HG03571 (cell line): ENCODE data around the gene WDR26.
"Not testable (repeated sequence)": the region's sequence is repeated elsewhere in the genome, so short reads cannot be mapped to it uniquely, and the experiment has no call there.

ENCODE experiments used
- ATAC-seq: cut with Tn5 transposase; IDR thresholded peaks from one replicate; pipeline ENCODE4 v1.9.1; 2021; ENCODE audit not compliant: unreplicated experiment

Gene WDR26

GRCh38 chr1:224353975-224354925 lies 80.3 kb downstream of the WDR26 start:
- no peak for ATAC-seq

- ATAC-seq = not testable (repeated sequence)
These were observed 82.0 kb downstream of the WDR26 start for GRCh38 chr1:224352436-224353085.

GRCh38 chr1:224349716-224350115 lies 84.9 kb downstream of the WDR26 start:
- not testable (repeated sequence) for ATAC-seq

GRCh38 chr1:224348137-224348536 lies 86.5 kb downstream of the WDR26 start:
- no peak for ATAC-seq

GRCh38 chr1:224343679-224344078 lies 90.9 kb downstream of the WDR26 start:
- ATAC-seq = no peak

- peak; percentile 70 for ATAC-seq
These were observed 93.9 kb downstream of the WDR26 start for GRCh38 chr1:224340453-224341384.

- no peak for ATAC-seq
These were observed 95.1 kb downstream of the WDR26 start for GRCh38 chr1:224339442-224340033.

- ATAC-seq = no peak
These were observed 96.3 kb downstream of the WDR26 start for GRCh38 chr1:224338150-224338838.
